HUES48 (cell line): Measurements from ENCODE around the gene CYP4A22.
"Not testable (repeated sequence)": the region's sequence is repeated elsewhere in the genome, so short reads cannot be mapped to it uniquely, and the experiment has no call there.

ENCODE experiments used
- H3K27ac ChIP-seq: one replicate; pipeline ENCODE4 v1.7.0; 2013; ENCODE audit warnings: low read depth, low read length, inconsistent platforms
- H3K27me3 ChIP-seq: 2 replicates; pipeline ENCODE4 v1.6.1; 2013; ENCODE audit warnings: mild to moderate bottlenecking, low read length; ENCODE audit not compliant: control insufficient read depth, insufficient read depth
- H3K36me3 ChIP-seq: 2 replicates; pipeline ENCODE4 v1.6.1; 2013; ENCODE audit warnings: low read length; ENCODE audit not compliant: control insufficient read depth, insufficient read depth
- H3K4me1 ChIP-seq: 2 replicates; pipeline ENCODE4 v1.6.1; 2013; ENCODE audit warnings: mild to moderate bottlenecking, low read length; ENCODE audit not compliant: control insufficient read depth, insufficient read depth
- H3K4me3 ChIP-seq: 2 replicates; pipeline ENCODE4 v1.5.1; 2013; ENCODE audit warnings: mild to moderate bottlenecking, low read depth, low read length
- H3K9ac ChIP-seq: 2 replicates; pipeline ENCODE4 v1.6.1; 2013; ENCODE audit warnings: mild to moderate bottlenecking, low read depth, low read length, moderate library complexity
- H3K9me3 ChIP-seq: 2 replicates; pipeline ENCODE4 v1.6.1; 2013; ENCODE audit warnings: low read length; ENCODE audit not compliant: control insufficient read depth, insufficient read depth

Gene CYP4A22

GRCh38 chr1:47128221-47128620 is 9.0 kb upstream of the CYP4A22 start:
- H3K27me3 ChIP-seq, result no peaks in the 10 kb centered on the region
- no peak overlapping the region for H3K4me3 ChIP-seq
- H3K9ac ChIP-seq, result no peak overlapping the region
- no peaks in the 10 kb centered on the region for H3K9me3 ChIP-seq
- H3K36me3 ChIP-seq, result no peaks in the 10 kb centered on the region
- H3K27ac ChIP-seq, result no peak overlapping the region
- peaks cover 21% of the 10 kb centered on the region for H3K4me1 ChIP-seq

DNA sequence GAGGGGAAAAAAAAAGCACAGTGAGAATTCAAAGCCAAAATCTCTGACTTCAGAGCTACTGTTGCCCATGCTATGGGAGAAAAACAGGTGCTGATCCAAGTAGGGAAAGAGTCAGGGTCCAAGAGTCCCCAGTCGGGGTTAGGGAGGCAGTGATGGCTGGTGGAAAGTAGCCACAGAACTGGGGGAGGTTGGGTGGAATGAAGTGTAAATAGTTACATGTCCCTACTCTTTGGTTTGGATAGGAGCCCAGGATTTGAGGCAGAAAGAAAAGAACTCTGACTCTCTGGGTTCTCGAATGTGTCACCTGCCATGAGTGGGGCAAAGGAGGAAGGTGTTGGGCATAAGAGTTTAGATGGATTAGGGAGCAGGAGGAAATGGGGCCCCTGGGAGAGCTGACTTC is 8.4 kb upstream of the CYP4A22 start:
- not testable (repeated sequence) for H3K9me3 ChIP-seq, H3K27me3 ChIP-seq, H3K4me3 ChIP-seq, H3K36me3 ChIP-seq, H3K27ac ChIP-seq, H3K9ac ChIP-seq
- H3K4me1 ChIP-seq, result peaks cover 21% of the 10 kb centered on the region

- H3K27me3 ChIP-seq, H3K9ac ChIP-seq, H3K4me3 ChIP-seq, H3K36me3 ChIP-seq, H3K9me3 ChIP-seq: not testable (repeated sequence)
- peaks cover 21% of the 10 kb centered on the region for H3K4me1 ChIP-seq
- H3K27ac ChIP-seq, result peak overlapping the region; percentile 42
Observed at GRCh38 chr1:47129489-47130230, 7.6 kb upstream of the CYP4A22 start.

- not testable (repeated sequence) for H3K9ac ChIP-seq, H3K9me3 ChIP-seq, H3K27ac ChIP-seq, H3K36me3 ChIP-seq, H3K4me3 ChIP-seq, H3K27me3 ChIP-seq
- peaks cover 21% of the 10 kb centered on the region for H3K4me1 ChIP-seq
Observed at GRCh38 chr1:47132665-47133064, 4.6 kb upstream of the CYP4A22 start.

DNA sequence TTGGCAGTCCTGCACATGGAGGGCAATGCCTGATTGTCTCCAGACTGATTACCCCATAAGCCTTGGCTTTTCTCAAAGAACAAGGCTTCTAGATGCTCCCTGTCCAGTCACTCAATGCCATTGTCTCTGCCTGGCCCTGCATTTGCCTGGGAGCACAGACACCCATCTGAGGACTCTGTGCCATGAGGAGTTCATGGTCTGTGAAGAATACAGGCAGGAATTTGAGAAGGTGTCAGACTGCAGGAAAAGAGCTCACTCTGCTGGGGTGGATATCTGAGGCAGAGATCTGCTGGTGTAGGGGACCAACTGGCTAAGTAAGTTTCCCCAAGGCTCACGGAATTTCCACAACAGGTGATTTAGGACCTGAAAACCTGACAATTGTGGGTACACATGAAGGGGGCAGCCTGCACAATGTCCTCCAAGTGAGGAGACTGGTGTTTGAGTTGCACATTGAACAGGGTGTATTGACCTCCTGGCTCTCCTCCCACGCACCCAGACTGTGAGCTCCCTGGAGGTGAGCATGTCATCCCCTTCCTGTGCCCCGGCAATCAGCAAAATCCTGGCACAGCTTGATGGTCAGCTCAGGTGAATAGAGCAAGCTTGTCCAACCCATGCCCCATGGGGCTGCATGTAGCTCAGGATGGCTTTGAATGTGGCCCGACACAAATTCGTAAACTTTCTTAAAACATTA is 829 bp downstream of the CYP4A22 start:
- no peaks in the 10 kb centered on the region for H3K4me1 ChIP-seq
- H3K9ac ChIP-seq, result no peak overlapping the region
- H3K27me3 ChIP-seq, result no peaks in the 10 kb centered on the region
- no peaks in the 10 kb centered on the region for H3K9me3 ChIP-seq
- no peak overlapping the region for H3K4me3 ChIP-seq
- no peak overlapping the region for H3K27ac ChIP-seq
- H3K36me3 ChIP-seq, result no peaks in the 10 kb centered on the region

DNA sequence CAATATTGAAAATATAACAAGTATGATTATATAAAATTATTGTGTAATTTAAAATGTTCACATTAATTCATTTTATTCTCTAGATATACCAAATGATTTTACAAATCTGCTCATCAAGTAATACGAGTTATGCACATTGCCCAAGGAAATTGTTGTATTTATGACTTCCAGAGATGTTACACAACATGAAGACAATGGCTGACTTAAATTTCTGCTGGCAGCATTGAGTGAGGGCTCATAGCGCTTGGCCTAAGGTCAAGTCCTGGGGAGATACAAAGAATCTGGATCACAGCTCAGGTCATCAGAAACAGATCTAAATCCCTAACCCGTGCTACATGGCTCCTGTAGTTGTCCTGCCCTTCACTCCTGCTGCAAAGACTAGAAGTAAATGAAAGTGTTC is 3.1 kb downstream of the CYP4A22 start:
- H3K4me3 ChIP-seq, H3K36me3 ChIP-seq, H3K9me3 ChIP-seq, H3K27ac ChIP-seq, H3K9ac ChIP-seq, H3K27me3 ChIP-seq, H3K4me1 ChIP-seq: not testable (repeated sequence)

- not testable (repeated sequence) for H3K27ac ChIP-seq, H3K4me1 ChIP-seq
Observed at GRCh38 chr1:47143654-47144053, 6.4 kb downstream of the CYP4A22 start.

GRCh38 chr1:47146495-47146894 is 9.3 kb downstream of the CYP4A22 start:
- not testable (repeated sequence) for H3K36me3 ChIP-seq, H3K4me1 ChIP-seq, H3K27ac ChIP-seq, H3K9me3 ChIP-seq, H3K9ac ChIP-seq, H3K27me3 ChIP-seq, H3K4me3 ChIP-seq

More at GRCh38 chr1:47143654-47144053, 6.4 kb downstream of the CYP4A22 start:
- not testable (repeated sequence) for H3K9me3 ChIP-seq, H3K27me3 ChIP-seq, H3K36me3 ChIP-seq, H3K4me3 ChIP-seq, H3K9ac ChIP-seq

DNA sequence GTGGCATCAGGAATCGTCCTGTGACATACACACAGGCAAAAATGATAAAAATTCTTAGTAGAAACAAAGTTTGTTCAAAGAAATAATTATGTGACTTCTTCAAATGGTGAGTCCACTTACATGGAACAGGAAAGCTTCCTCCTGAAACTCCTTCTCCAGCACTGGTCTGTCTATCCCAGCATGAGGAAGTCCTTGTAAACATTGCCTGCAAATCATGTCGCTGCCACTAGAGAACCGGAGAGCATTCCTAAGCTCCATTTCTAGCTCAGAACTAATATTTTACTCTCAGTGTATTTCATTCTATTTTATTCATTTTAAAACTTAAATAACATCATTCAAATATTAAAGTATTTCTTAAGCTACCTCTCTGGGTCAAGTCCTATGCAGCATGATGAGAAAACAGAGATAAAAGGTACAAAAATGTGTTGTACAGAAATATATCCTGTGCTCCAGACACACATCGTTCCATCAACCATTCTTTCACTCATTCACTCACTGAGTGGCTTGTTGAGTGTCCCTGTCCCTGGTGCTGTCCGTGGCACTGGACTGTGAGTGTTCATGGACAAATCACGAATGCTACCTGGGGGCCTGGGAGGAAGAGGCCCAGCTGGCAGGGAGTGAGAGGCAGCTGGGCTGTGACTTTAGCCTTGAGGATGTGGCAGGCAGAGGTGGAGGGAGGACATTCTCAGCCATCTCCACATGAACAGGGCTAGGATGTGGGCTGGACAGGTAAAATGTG is 10.0 kb downstream of the CYP4A22 start:
- no peak overlapping the region for H3K27ac ChIP-seq
- no peaks in the 10 kb centered on the region for H3K9me3 ChIP-seq
- no peaks in the 10 kb centered on the region for H3K27me3 ChIP-seq
- H3K36me3 ChIP-seq, result no peaks in the 10 kb centered on the region
- no peak overlapping the region for H3K4me3 ChIP-seq
- no peak overlapping the region for H3K9ac ChIP-seq
- H3K4me1 ChIP-seq, result no peaks in the 10 kb centered on the region

GRCh38 chr1:47149162-47149561 is 11.9 kb downstream of the CYP4A22 start:
- H3K4me1 ChIP-seq, H3K9ac ChIP-seq, H3K4me3 ChIP-seq, H3K27me3 ChIP-seq, H3K9me3 ChIP-seq, H3K27ac ChIP-seq, H3K36me3 ChIP-seq: not testable (repeated sequence)

DNA sequence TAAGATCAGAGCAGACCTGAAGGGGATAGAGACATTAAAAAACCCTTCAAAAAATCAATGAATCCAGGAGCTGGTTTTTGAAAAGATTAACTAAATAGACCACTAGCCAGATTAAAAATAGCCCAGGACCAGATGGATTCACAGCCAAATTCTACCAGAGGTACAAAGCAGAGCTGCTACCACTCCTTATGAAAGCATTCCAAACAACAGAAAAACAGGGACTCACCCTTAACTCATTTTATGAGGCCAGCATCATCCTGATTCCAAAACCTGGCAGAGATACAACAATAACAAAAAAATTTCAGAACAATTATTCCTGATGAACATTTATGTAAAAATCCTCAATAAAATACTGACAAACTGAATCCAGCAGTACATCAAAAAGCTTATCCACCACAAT is 19.2 kb downstream of the CYP4A22 start:
- H3K4me1 ChIP-seq, H3K9ac ChIP-seq, H3K9me3 ChIP-seq, H3K27me3 ChIP-seq, H3K4me3 ChIP-seq, H3K36me3 ChIP-seq, H3K27ac ChIP-seq: not testable (repeated sequence)
